Endothelial cell (in vitro differentiated cells): ENCODE measurements around the gene SOX15. TPM values are rescaled to one million over a fixed set of nuclear protein-coding genes. Genes with fewer than 3 reads are reported as not detected.

Experiments used
- DNase-seq: peaks from one replicate; pipeline ENCODE4 v3.0.0; 2021; ENCODE audit warnings: low spot score
- H3K27ac Mint-ChIP-seq: one replicate; pipeline ENCODE4 v1.8.0; 2021; ENCODE audit warnings: mixed read lengths, inconsistent platforms; ENCODE audit not compliant: unreplicated experiment
- H3K27me3 Mint-ChIP-seq: one replicate; pipeline ENCODE4 v1.8.0; 2021; ENCODE audit warnings: mild to moderate bottlenecking, moderate library complexity, mixed read lengths, inconsistent platforms; ENCODE audit not compliant: unreplicated experiment
- H3K36me3 Mint-ChIP-seq: one replicate; pipeline ENCODE4 v1.8.0; 2021; ENCODE audit warnings: mild to moderate bottlenecking, low read depth, mixed read lengths, inconsistent platforms; ENCODE audit not compliant: unreplicated experiment
- H3K4me1 Mint-ChIP-seq: one replicate; pipeline ENCODE4 v1.8.0; 2021; ENCODE audit warnings: mild to moderate bottlenecking, mixed read lengths, inconsistent platforms; ENCODE audit not compliant: unreplicated experiment
- H3K4me3 Mint-ChIP-seq: one replicate; pipeline ENCODE4 v1.8.0; 2021; ENCODE audit warnings: mild to moderate bottlenecking, mixed read lengths, inconsistent platforms; ENCODE audit not compliant: unreplicated experiment
- H3K9me3 Mint-ChIP-seq: one replicate; pipeline ENCODE4 v1.8.0; 2021; ENCODE audit warnings: mixed read lengths, inconsistent platforms; ENCODE audit not compliant: unreplicated experiment
- total RNA-seq: library from RNA; stranded (reverse); fragmentation: NEBNext Ultra II Directional; extraction: Animal tissue kit (Norgen Biotek cat#: 25700); gene quantifications from one replicate; pipeline ENCODE4 v1.2.1, GENCODE V29; 2021; ENCODE audit not compliant: unreplicated experiment
- TF ChIP-seq, protein P1 (sequence below): fragments of 200-600 bp; sonication (generic); IDR thresholded peaks from one replicate; pipeline ENCODE4 v1.5.0; 2021; ENCODE audit warnings: antibody characterized with exemption; ENCODE audit not compliant: unreplicated experiment

Gene SOX15
- total RNA-seq, 1 donor from 2014 or later = 1.3 TPM

DNA sequence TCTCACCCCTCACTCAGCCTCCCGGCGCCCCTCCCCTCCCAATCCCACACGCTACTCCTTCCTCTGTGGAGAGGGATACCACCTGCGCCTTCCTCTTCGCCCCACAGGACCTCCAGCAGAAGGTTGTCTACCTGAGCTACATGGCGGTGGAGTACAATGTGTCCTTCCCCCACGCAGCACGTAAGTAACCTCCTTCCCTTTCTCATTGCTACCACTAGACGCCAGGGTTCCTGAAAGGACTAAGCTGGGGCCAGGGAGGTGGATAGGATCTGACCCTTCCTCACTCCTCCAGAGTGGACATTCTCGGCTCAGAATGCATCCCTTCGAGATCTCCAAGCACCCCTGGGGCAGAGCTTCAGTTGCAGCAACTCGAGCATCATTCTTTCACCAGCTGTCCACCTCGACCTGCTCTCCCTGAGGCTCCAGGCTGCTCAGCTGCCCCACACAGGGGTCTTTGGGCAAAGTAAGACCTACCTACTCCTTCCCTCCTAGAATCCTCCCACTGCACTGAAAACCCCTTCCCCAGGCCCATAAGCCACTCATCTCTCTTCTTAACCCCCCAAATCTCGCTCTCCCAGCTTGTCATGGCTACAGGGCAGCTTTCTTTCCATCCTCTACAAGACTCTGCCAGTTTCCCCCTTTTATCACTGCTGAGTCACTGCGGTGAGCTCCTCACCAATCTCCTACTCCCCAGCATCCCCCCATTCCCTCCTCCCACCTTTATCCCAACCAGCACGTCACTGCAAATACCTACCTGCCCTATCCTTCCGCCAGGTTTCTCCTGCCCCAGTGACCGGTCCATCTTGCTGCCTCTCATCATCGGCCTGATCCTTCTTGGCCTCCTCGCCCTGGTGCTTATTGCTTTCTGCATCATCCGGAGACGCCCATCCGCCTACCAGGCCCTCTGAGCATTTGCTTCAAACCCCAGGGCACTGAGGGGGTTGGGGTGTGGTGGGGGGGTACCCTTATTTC lies 9.0 kb downstream of the SOX15 start:
- DNase-seq = no peak
- Mint-ChIP-seq H3K9me3 (no peaks in the 10 kb centered on the region), H3K4me1 (peaks cover 67% of the 10 kb centered on the region), H3K4me3 (peak overlapping the region; percentile 4), H3K27ac (peak overlapping the region; percentile 44), H3K27me3 (peaks cover 17% of the 10 kb centered on the region), H3K36me3 (peaks cover 56% of the 10 kb centered on the region)
- TF ChIP-seq, protein P1, sequence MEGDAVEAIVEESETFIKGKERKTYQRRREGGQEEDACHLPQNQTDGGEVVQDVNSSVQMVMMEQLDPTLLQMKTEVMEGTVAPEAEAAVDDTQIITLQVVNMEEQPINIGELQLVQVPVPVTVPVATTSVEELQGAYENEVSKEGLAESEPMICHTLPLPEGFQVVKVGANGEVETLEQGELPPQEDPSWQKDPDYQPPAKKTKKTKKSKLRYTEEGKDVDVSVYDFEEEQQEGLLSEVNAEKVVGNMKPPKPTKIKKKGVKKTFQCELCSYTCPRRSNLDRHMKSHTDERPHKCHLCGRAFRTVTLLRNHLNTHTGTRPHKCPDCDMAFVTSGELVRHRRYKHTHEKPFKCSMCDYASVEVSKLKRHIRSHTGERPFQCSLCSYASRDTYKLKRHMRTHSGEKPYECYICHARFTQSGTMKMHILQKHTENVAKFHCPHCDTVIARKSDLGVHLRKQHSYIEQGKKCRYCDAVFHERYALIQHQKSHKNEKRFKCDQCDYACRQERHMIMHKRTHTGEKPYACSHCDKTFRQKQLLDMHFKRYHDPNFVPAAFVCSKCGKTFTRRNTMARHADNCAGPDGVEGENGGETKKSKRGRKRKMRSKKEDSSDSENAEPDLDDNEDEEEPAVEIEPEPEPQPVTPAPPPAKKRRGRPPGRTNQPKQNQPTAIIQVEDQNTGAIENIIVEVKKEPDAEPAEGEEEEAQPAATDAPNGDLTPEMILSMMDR = no peak

DNA sequence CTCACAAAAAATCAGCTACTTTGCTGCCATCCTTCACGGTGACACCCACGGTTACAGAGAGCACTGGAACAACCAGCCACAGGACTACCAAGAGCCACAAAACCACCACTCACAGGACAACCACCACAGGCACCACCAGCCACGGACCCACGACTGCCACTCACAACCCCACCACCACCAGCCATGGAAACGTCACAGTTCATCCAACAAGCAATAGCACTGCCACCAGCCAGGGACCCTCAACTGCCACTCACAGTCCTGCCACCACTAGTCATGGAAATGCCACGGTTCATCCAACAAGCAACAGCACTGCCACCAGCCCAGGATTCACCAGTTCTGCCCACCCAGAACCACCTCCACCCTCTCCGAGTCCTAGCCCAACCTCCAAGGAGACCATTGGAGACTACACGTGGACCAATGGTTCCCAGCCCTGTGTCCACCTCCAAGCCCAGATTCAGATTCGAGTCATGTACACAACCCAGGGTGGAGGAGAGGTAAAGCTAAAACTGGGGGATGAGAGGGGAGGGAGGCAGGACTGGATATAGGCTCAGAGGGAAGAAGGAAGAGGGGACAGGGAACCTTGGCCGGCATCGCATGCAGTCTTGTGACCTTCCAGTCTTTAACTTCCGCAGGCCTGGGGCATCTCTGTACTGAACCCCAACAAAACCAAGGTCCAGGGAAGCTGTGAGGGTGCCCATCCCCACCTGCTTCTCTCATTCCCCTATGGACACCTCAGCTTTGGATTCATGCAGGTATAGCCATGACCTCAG lies 9.9 kb downstream of the SOX15 start:
- Mint-ChIP-seq H3K27me3 (peaks cover 15% of the 10 kb centered on the region), H3K36me3 (peaks cover 65% of the 10 kb centered on the region), H3K27ac (peak overlapping the region; percentile 95), H3K4me1 (peaks cover 74% of the 10 kb centered on the region), H3K4me3 (peak overlapping the region; percentile 4), H3K9me3 (no peaks in the 10 kb centered on the region)
- TF ChIP-seq, protein P1 = no peak
- DNase-seq = no peak

DNA sequence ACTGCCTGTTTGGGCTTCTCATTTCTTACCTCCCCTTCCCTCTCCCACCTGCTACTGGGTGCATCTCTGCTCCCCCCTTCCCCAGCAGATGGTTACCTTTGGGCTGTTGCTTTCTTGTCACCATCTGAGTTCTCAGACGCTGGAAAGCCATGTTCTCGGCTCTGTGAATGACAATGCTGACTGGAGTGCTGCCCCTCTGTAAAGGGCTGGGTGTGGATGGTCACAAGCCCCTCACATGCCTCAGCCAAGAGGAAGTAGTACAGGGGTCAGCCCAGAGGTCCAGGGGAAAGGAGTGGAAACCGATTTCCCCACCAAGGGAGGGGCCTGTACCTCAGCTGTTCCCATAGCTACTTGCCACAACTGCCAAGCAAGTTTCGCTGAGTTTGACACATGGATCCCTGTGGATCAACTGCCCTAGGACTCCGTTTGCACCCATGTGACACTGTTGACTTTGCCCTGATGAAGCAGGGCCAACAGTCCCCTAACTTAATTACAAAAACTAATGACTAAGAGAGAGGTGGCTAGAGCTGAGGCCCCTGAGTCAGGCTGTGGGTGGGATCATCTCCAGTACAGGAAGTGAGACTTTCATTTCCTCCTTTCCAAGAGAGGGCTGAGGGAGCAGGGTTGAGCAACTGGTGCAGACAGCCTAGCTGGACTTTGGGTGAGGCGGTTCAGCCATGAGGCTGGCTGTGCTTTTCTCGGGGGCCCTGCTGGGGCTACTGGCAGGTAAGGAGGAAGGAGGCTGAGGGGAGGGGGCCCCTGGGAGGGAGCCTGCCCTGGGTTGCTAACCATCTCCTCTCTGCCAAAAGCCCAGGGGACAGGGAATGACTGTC lies 10.7 kb downstream of the SOX15 start, which contains the start of gene CD68:
Gene CD68 (plus strand): TSS at position 638 of the 833 bp plus-strand sequence. CDS start 40 bp downstream, at position 678.
- TF ChIP-seq, protein P1 = no peak
- Mint-ChIP-seq H3K27me3 (peaks cover 19% of the 10 kb centered on the region), H3K4me1 (peaks cover 77% of the 10 kb centered on the region), H3K27ac (peak within 1 kb of the TSS; percentile 95), H3K4me3 (peak within 1 kb of the TSS; percentile 72), H3K9me3 (no peaks in the 10 kb centered on the region), H3K36me3 (peaks cover 68% of the 10 kb centered on the region)
- no peak for DNase-seq

DNA sequence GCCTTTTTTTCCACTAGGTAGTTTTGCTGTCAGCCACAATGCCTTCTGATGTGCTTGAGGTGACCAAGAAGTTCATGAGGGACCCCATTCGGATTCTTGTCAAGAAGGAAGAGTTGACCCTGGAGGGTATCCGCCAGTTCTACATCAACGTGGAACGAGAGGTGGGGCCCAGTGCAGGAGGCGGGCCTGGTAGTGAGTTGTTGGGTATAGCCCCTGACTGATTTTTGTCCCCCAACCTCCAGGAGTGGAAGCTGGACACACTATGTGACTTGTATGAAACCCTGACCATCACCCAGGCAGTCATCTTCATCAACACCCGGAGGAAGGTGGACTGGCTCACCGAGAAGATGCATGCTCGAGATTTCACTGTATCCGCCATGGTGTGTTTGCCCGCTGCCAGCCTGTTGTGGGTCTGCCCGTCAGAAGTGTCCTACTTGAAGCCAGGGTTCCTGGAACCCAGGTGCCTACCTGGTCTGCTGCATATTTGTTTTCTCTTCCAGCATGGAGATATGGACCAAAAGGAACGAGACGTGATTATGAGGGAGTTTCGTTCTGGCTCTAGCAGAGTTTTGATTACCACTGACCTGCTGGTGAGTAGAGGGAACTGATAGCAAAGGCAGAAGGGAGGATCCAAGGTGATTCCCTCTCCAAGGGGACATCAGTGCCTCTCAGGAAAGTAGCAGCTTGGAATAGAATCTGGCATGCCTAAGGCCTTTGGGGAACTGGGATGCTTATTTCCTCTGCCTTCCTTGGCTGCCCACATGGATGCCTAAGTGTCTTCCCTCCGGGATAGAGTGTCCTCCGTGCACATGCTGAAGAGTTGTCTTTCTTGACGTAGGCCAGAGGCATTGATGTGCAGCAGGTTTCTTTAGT lies 12.3 kb downstream of the SOX15 start:
- DNase-seq = no peak
- H3K27me3 Mint-ChIP-seq = peaks cover 13% of the 10 kb centered on the region
- H3K27ac Mint-ChIP-seq = peak overlapping the region; percentile 53
- TF ChIP-seq, protein P1 = no peak
- H3K4me1 Mint-ChIP-seq = peaks cover 71% of the 10 kb centered on the region
- H3K4me3 Mint-ChIP-seq = peak overlapping the region; percentile 62
- H3K9me3 Mint-ChIP-seq = no peaks in the 10 kb centered on the region
- peaks cover 64% of the 10 kb centered on the region for H3K36me3 Mint-ChIP-seq
